Fibroblast of lung (primary cell): Measurements from ENCODE around the gene IL23R.

ENCODE experiments used
- EZH2 ChIP-seq: IDR thresholded peaks from 2 replicates; pipeline ENCODE4 v1.5.1; 2012; ENCODE audit warnings: low read length, control low read depth, mild to moderate bottlenecking; ENCODE audit errors: missing control alignments
- TF ChIP-seq, protein P1 (sequence below), 2 donors: IDR thresholded peaks in 1 of 2; conservative IDR thresholded peaks in 1 of 2; 1 replicate in 1 of 2; 2 replicates in 1 of 2; pipeline ENCODE4 v1.5.1; 2011 to 2012; ENCODE audit warnings: low read length in 2 of 2, control low read depth in 1 of 2, inconsistent platforms in 1 of 2, low read depth in 1 of 2, mild to moderate bottlenecking in 1 of 2

DNA sequence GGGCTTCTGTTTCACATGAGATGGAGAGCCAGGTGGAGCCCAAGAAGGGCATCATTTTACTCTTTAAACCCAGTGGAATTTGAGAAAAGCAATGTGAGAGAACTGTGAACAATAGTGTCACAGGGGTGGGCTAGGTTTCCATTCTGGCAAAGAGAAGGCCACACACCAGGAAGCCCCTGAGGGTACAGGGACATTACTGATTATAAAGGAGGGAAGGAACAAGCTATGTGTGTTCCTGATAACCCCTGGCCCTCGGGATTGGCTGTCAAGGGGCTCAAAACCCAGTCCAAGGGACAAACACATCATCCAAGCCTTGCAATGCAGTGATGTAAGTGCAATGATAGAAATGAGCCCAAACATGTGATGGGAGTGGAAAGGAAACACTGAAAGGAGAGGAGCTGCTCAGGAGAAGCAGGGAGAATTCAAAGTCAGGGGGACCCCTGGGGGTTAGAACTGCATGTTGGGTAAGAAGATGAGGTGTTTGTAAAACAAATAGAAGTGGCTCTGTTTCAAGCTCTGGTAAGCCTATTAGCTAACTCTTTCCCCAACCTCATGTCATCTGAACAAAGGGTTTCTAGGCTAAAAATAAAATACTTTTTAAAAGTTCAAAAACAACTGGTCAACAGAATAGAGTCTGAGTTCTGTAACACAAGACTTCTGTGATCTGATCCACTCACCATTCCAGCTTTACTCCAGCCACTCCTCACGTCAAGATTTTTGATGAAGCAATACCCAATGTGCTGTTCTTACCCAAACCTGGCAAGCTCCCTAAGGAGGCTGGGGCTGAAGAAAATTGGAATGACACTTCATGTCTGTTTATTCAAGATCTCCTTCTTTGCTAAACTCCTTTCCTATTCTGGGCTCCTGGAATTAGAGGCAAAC lies 90.3 kb downstream of the IL23R start:
- no peak for TF ChIP-seq EZH2
- TF ChIP-seq, protein P1, sequence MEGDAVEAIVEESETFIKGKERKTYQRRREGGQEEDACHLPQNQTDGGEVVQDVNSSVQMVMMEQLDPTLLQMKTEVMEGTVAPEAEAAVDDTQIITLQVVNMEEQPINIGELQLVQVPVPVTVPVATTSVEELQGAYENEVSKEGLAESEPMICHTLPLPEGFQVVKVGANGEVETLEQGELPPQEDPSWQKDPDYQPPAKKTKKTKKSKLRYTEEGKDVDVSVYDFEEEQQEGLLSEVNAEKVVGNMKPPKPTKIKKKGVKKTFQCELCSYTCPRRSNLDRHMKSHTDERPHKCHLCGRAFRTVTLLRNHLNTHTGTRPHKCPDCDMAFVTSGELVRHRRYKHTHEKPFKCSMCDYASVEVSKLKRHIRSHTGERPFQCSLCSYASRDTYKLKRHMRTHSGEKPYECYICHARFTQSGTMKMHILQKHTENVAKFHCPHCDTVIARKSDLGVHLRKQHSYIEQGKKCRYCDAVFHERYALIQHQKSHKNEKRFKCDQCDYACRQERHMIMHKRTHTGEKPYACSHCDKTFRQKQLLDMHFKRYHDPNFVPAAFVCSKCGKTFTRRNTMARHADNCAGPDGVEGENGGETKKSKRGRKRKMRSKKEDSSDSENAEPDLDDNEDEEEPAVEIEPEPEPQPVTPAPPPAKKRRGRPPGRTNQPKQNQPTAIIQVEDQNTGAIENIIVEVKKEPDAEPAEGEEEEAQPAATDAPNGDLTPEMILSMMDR (conservative IDR thresholded peaks at IDR 0.05 in 1 of 2, IDR thresholded peaks at IDR 0.05 in 1 of 2; ENCODE audit: low read depth in 1 of 2, low read length in 2 of 2): no peak
